ENCODE results near the gene P3H3. TPM values are rescaled to one million over a fixed set of nuclear protein-coding genes. Genes with fewer than 3 reads are reported as not detected.

The P3H3 gene
- total and polyA plus RNA-seq, 2 donors (not counting 3 experiments of a cell fraction or from before 2014, with no cell fraction given): 75.9 to 76.5 TPM

GRCh38 chr12:6822426-6823135 lies 5.6 kb upstream of the P3H3 start:
- Histone ChIP-seq H4K20me1 (replicated peaks; ENCODE audit: control insufficient read depth, extremely low read depth, insufficient read depth, low read length) (no peaks in the 10 kb centered on the region), H3K4me2 (ENCODE audit: insufficient read depth, low read length) (peak overlapping the region; percentile 39), H3K36me3 (ENCODE audit: control insufficient read depth in 2 of 2, extremely low read depth in 1 of 2, insufficient read depth in 2 of 2, low read length in 2 of 2) (no peaks in the 10 kb centered on the region), H3K4me1 (ENCODE audit: control insufficient read depth, extremely low read depth, insufficient read depth, low read length) (peaks cover 23% of the 10 kb centered on the region), H3K9me1 (replicated peaks; ENCODE audit: control insufficient read depth, extremely low read depth, insufficient read depth, low read length) (no peaks in the 10 kb centered on the region), H3K27ac (ENCODE audit: insufficient read depth, low read depth, low read length) (no peak overlapping the region), H3K9me3 (replicated peaks; ENCODE audit: control insufficient read depth, insufficient read depth, low read length) (no peaks in the 10 kb centered on the region), H3K27me3 (ENCODE audit: control insufficient read depth in 2 of 2, insufficient read depth in 2 of 2, low read length in 2 of 2) (peaks cover 3% of the 10 kb centered on the region in 2 experiments), H3K79me2 (ENCODE audit: control insufficient read depth, insufficient read depth, low read length) (no peaks in the 10 kb centered on the region), H2AFZ (ENCODE audit: low read depth, low read length) (no peak overlapping the region), H3K9ac (replicated peaks; ENCODE audit: extremely low read depth, insufficient read depth, low read length) (no peak overlapping the region), H3K4me3 (replicated peaks in 1 of 3; ENCODE audit: insufficient read depth in 1 of 3, low read depth in 1 of 3, low read length in 3 of 3) (no peak overlapping the region)
- DNase-seq (ENCODE audit: low read depth, low spot score): no peak
- intact Hi-C loops (cut with micrococcal nuclease) (no loop called here), dilution Hi-C loops (cut with MboI; ENCODE audit: extremely low pct_ligation_motif_present, low sequenced_read_pairs) (no loop called here)
- ChIA-PET CTCF (interaction anchor here (2.5 to 12.0 kb wide), 2 partner anchors 69 to 204 kb away, joined by 5 to 148 read pairs; partner anchors contain the start of gene MLF2), POLR2A (interaction anchor here (1.7 kb wide), 1 partner anchor 56 kb away, joined by 15 read pairs; the partner anchor contains the start of gene PTMS)
- TF ChIP-seq CTCF (IDR thresholded peaks at IDR 0.05; ENCODE audit: extremely low read depth in 1 of 2, insufficient read depth in 1 of 2, low read depth in 1 of 2, low read length in 2 of 2) (no peak), GATA2 (IDR thresholded peaks at IDR 0.05; ENCODE audit: insufficient read depth, insufficient read length, low read depth, low read length) (no peak), FOS (IDR thresholded peaks at IDR 0.05; ENCODE audit: borderline replicate concordance, insufficient read depth, low read length) (no peak), POLR2A (IDR thresholded peaks at IDR 0.05; ENCODE audit: low read depth, low read length) (no peak), MAX (IDR thresholded peaks at IDR 0.05; ENCODE audit: insufficient read depth, insufficient read length) (no peak), JUN (IDR thresholded peaks at IDR 0.05; ENCODE audit: borderline replicate concordance, insufficient read depth, insufficient read length, low read depth) (no peak), POLR2AphosphoS5 (IDR thresholded peaks at IDR 0.05; ENCODE audit: insufficient read depth, low read depth, low read length) (no peak), MYC (IDR thresholded peaks at IDR 0.05; ENCODE audit: low read depth, low read length) (no peak), EZH2 (IDR thresholded peaks at IDR 0.05; ENCODE audit: borderline replicate concordance, low read depth, low read length, severe bottlenecking) (no peak)
- BruUV-seq (replicated peaks): no TSS peak
- no peak for FAIRE-seq

Data from endothelial cell of umbilical vein (primary cell).